HEK293 (cell line): ENCODE data around the gene SLC39A11.

Experiments
- CTCF ChIP-seq: fragments of 450-650 bp; formaldehyde crosslinking; IDR thresholded peaks from 2 replicates; pipeline ENCODE4 v1.5.1; 2016; ENCODE audit warnings: missing biosample characterization, missing genetic modification characterization
- ELK4 ChIP-seq: IDR thresholded peaks from 2 replicates; pipeline ENCODE4 v1.6.1; 2011; ENCODE audit warnings: mild to moderate bottlenecking, low read depth, low read length, borderline replicate concordance
- SETDB1 ChIP-seq: IDR thresholded peaks from one replicate; pipeline ENCODE4 v1.6.1; 2017; ENCODE audit warnings: mild to moderate bottlenecking, low read length, moderate library complexity, mixed read lengths; ENCODE audit not compliant: insufficient read length
- YY1 ChIP-seq: fragments of 450-650 bp; formaldehyde crosslinking; IDR thresholded peaks from 2 replicates; pipeline ENCODE4 v1.5.1; 2018; ENCODE audit warnings: missing biosample characterization, missing genetic modification characterization
- ZBTB21 ChIP-seq: fragments of 450-650 bp; formaldehyde crosslinking; IDR thresholded peaks from 2 replicates; pipeline ENCODE4 v1.5.1; 2017; ENCODE audit warnings: missing biosample characterization, missing genetic modification characterization
- ZBTB6 ChIP-seq: fragments of 450-650 bp; formaldehyde crosslinking; IDR thresholded peaks from 2 replicates; pipeline ENCODE4 v1.5.1; 2017; ENCODE audit warnings: missing biosample characterization, missing genetic modification characterization
- ZEB2 ChIP-seq: fragments of 450-650 bp; formaldehyde crosslinking; IDR thresholded peaks from 2 replicates; pipeline ENCODE4 v1.5.1; 2016; ENCODE audit warnings: missing biosample characterization, missing genetic modification characterization
- ZNF18 ChIP-seq: fragments of 450-650 bp; formaldehyde crosslinking; IDR thresholded peaks from 2 replicates; pipeline ENCODE4 v1.5.1; 2016; ENCODE audit warnings: missing biosample characterization, missing genetic modification characterization
- ZNF274 ChIP-seq, 2 experiments: fragments of 200-500 bp in 1 of 2; fragments of 450-650 bp in 1 of 2; sonication (Bioruptor generic) in 1 of 2; formaldehyde crosslinking in 1 of 2; IDR thresholded peaks; 2 replicates each; pipeline versions ENCODE4 v1.5.1 to v1.6.1; 2014 to 2016; ENCODE audit warnings: borderline replicate concordance in 1 of 2, inconsistent platforms in 1 of 2, low read length in 1 of 2, missing biosample characterization in 1 of 2, missing genetic modification characterization in 1 of 2
- ZNF280C ChIP-seq: fragments of 450-650 bp; formaldehyde crosslinking; IDR thresholded peaks from 2 replicates; pipeline ENCODE4 v1.5.1; 2016; ENCODE audit warnings: missing biosample characterization, missing genetic modification characterization
- ZNF416 ChIP-seq: fragments of 450-650 bp; formaldehyde crosslinking; IDR thresholded peaks from 2 replicates; pipeline ENCODE4 v1.5.1; 2016; ENCODE audit warnings: missing biosample characterization, missing genetic modification characterization
- ZNF473 ChIP-seq: fragments of 450-650 bp; formaldehyde crosslinking; IDR thresholded peaks from 2 replicates; pipeline ENCODE4 v1.5.1; 2017; ENCODE audit warnings: missing biosample characterization, missing genetic modification characterization
- ZNF514 ChIP-seq: fragments of 450-650 bp; formaldehyde crosslinking; IDR thresholded peaks from 2 replicates; pipeline ENCODE4 v1.5.1; 2016; ENCODE audit warnings: missing biosample characterization, missing genetic modification characterization
- ZNF830 ChIP-seq: fragments of 450-650 bp; IDR thresholded peaks from 2 replicates; pipeline ENCODE4 v1.5.0; 2018; ENCODE audit warnings: missing biosample characterization, missing genetic modification characterization, low read depth, mild to moderate bottlenecking, moderate library complexity

GRCh38 chr17:72634621-72635020 lies 457.9 kb downstream of the SLC39A11 start:
- TF ChIP-seq YY1 (tag by site-specific recombination) (no peak), ZBTB6 (tag by site-specific recombination) (no peak), ZBTB21 (tag by site-specific recombination) (no peak), CTCF (tag by site-specific recombination) (no peak), ZNF416 (tag by site-specific recombination) (no peak), ZNF514 (tag by site-specific recombination) (no peak), ZNF274 (IDR thresholded peaks at IDR 0.05; ENCODE audit: low read length) (no peak), ZNF274 (tag by site-specific recombination; IDR thresholded peaks at IDR 0.05; ENCODE audit: borderline replicate concordance) (no peak), ZEB2 (tag by site-specific recombination) (no peak), ZNF473 (tag by site-specific recombination) (no peak), ELK4 (no peak), ZNF18 (tag by site-specific recombination) (no peak), ZNF830 (tag by site-specific recombination) (no peak), ZNF280C (tag by site-specific recombination) (no peak), SETDB1 (no peak)
